Ammon's horn (tissue), 1 donor: ENCODE measurements around the gene SINHCAF.
A peak's percentile ranks its signal among the peaks of the same experiment; 100 is the strongest.

Experiments used
- DNase-seq: peaks from one replicate; pipeline ENCODE4 v3.0.0-alpha.2; 2016; ENCODE audit warnings: low spot score

SINHCAF gene

GRCh38 chr12:31331242-31331641 is 5.3 kb upstream of the SINHCAF start:
- no peak for DNase-seq

- peak; percentile 8 for DNase-seq
These were observed 1.0 kb upstream of the SINHCAF start for GRCh38 chr12:31326736-31327659.

GRCh38 chr12:31325524-31325875 is 450 bp downstream of the SINHCAF start:
- DNase-seq = no peak

GRCh38 chr12:31324845-31325523 is 966 bp downstream of the SINHCAF start:
- peak; percentile 31 for DNase-seq

GRCh38 chr12:31324116-31324844 is 1.7 kb downstream of the SINHCAF start:
- DNase-seq = peak; percentile 43

- peak; percentile 8 for DNase-seq
These were observed 2.4 kb downstream of the SINHCAF start for GRCh38 chr12:31323391-31324115.

- DNase-seq = no peak
These were observed 3.1 kb downstream of the SINHCAF start for GRCh38 chr12:31322801-31323207.

GRCh38 chr12:31321897-31322228 is 4.1 kb downstream of the SINHCAF start:
- no peak for DNase-seq

GRCh38 chr12:31321186-31321896 is 4.6 kb downstream of the SINHCAF start:
- DNase-seq = no peak

GRCh38 chr12:31318657-31319269 is 7.2 kb downstream of the SINHCAF start:
- DNase-seq = no peak

GRCh38 chr12:31317471-31318395 is 8.2 kb downstream of the SINHCAF start:
- DNase-seq = peak; percentile 21

GRCh38 chr12:31316891-31317290 is 9.1 kb downstream of the SINHCAF start:
- no peak for DNase-seq

GRCh38 chr12:31315784-31316465 is 10.0 kb downstream of the SINHCAF start:
- DNase-seq = no peak

GRCh38 chr12:31315044-31315715 is 10.8 kb downstream of the SINHCAF start:
- DNase-seq = no peak

GRCh38 chr12:31312431-31312830 is 13.5 kb downstream of the SINHCAF start:
- no peak for DNase-seq

GRCh38 chr12:31311634-31312258 is 14.2 kb downstream of the SINHCAF start:
- no peak for DNase-seq

GRCh38 chr12:31310488-31310887 is 15.5 kb downstream of the SINHCAF start:
- DNase-seq = no peak

- DNase-seq = no peak
These were observed 16.7 kb downstream of the SINHCAF start for GRCh38 chr12:31309279-31309678.
